Liver (tissue), 9 donors: ENCODE measurements around the gene NR1D2. TPM values are rescaled to one million over a fixed set of nuclear protein-coding genes. Genes with fewer than 3 reads are reported as not detected.

Experiments used
- DNase-seq: peaks from one replicate; pipeline ENCODE4 v3.0.0-alpha.2; 2017; ENCODE audit warnings: low spot score
- H3K27ac ChIP-seq, 2 donors: one replicate each; pipeline ENCODE4 v1.7.0; 2013; ENCODE audit warnings: inconsistent platforms in 2 of 2, low read length in 2 of 2, control low read depth in 1 of 2, low read depth in 1 of 2, mild to moderate bottlenecking in 1 of 2
- H3K27me3 ChIP-seq, 4 donors: one replicate each; pipeline versions ENCODE4 v1.6.1 to v1.7.0; 2013; ENCODE audit warnings: low read length in 3 of 4, inconsistent platforms in 1 of 4, mild to moderate bottlenecking in 1 of 4, moderate library complexity in 1 of 4; ENCODE audit not compliant: control insufficient read depth in 4 of 4, insufficient read depth in 4 of 4
- H3K36me3 ChIP-seq, 4 donors: one replicate each; pipeline versions ENCODE4 v1.6.1 to v1.7.0; 2013; ENCODE audit warnings: low read length in 3 of 4, mild to moderate bottlenecking in 3 of 4, low read depth in 1 of 4, moderate library complexity in 1 of 4; ENCODE audit not compliant: control insufficient read depth in 4 of 4, insufficient read depth in 3 of 4
- H3K4me1 ChIP-seq, 4 donors: one replicate each; pipeline versions ENCODE4 v1.6.1 to v1.7.0; 2013; ENCODE audit warnings: low read length in 3 of 4, mild to moderate bottlenecking in 3 of 4, moderate library complexity in 1 of 4; ENCODE audit not compliant: control insufficient read depth in 4 of 4, insufficient read depth in 4 of 4
- H3K4me3 ChIP-seq, 3 donors: one replicate each; pipeline versions ENCODE4 v1.6.1 to v1.7.0; 2013; ENCODE audit warnings: low read length in 3 of 3, control low read depth in 1 of 3, low read depth in 1 of 3, mild to moderate bottlenecking in 1 of 3
- H3K9ac ChIP-seq, 2 donors: one replicate each; pipeline ENCODE4 v1.7.0; 2013; ENCODE audit warnings: low read length in 2 of 2, mild to moderate bottlenecking in 2 of 2, moderate library complexity in 2 of 2, control low read depth in 1 of 2, low read depth in 1 of 2
- H3K9me3 ChIP-seq, 4 donors: one replicate each; pipeline versions ENCODE4 v1.6.1 to v1.7.0; 2013; ENCODE audit warnings: low read length in 3 of 4; ENCODE audit not compliant: control insufficient read depth in 4 of 4
- ATF3 ChIP-seq: IDR thresholded peaks from 2 replicates; pipeline ENCODE4 v1.6.1; 2016; ENCODE audit warnings: antibody characterized with exemption
- CTCF ChIP-seq: fragments of 150-350 bp; IDR thresholded peaks from 2 replicates; pipeline ENCODE4 v1.5.1; 2017; ENCODE audit warnings: improper control_type of control experiment, low read depth, low read length; ENCODE audit not compliant: missing input control
- EGR1 ChIP-seq, 2 donors: IDR thresholded peaks; 2 replicates each; pipeline ENCODE4 v1.6.1; 2016 to 2018; ENCODE audit warnings: antibody characterized with exemption in 2 of 2, low read depth in 2 of 2
- FOXA2 ChIP-seq: IDR thresholded peaks from 2 replicates; pipeline ENCODE4 v1.6.1; 2016; ENCODE audit warnings: antibody characterized with exemption
- GABPA ChIP-seq, 2 donors: IDR thresholded peaks in 1 of 2; conservative IDR thresholded peaks in 1 of 2; 2 replicates each; pipeline ENCODE4 v1.6.1; 2016; ENCODE audit warnings: antibody characterized with exemption in 2 of 2, mild to moderate bottlenecking in 1 of 2, moderate library complexity in 1 of 2
- HNF4A ChIP-seq, 2 donors: conservative IDR thresholded peaks; 2 replicates each; pipeline ENCODE4 v1.6.1; 2016; ENCODE audit warnings: antibody characterized with exemption in 2 of 2, mild to moderate bottlenecking in 2 of 2
- HNF4G ChIP-seq: IDR thresholded peaks from 2 replicates; pipeline ENCODE4 v1.6.1; 2016; ENCODE audit warnings: antibody characterized with exemption
- JUND ChIP-seq, 2 donors: IDR thresholded peaks; 2 replicates each; pipeline ENCODE4 v1.6.1; 2016; ENCODE audit warnings: antibody characterized with exemption in 2 of 2
- NR2F2 ChIP-seq: IDR thresholded peaks from 2 replicates; pipeline ENCODE4 v1.6.1; 2016; ENCODE audit warnings: antibody characterized with exemption
- REST ChIP-seq: IDR thresholded peaks from 2 replicates; pipeline ENCODE4 v1.6.1; 2016; ENCODE audit warnings: antibody characterized with exemption, mild to moderate bottlenecking
- RXRA ChIP-seq, 2 donors: IDR thresholded peaks; 2 replicates each; pipeline ENCODE4 v1.6.1; 2017 to 2018; ENCODE audit warnings: antibody characterized with exemption in 2 of 2, mild to moderate bottlenecking in 1 of 2
- TAF1 ChIP-seq: conservative IDR thresholded peaks from 2 replicates; pipeline ENCODE4 v1.6.1; 2016; ENCODE audit warnings: antibody characterized with exemption, mild to moderate bottlenecking
- YY1 ChIP-seq: IDR thresholded peaks from 2 replicates; pipeline ENCODE4 v1.6.1; 2016; ENCODE audit warnings: antibody characterized with exemption, mild to moderate bottlenecking
- WGBS: extraction: QIAGEN DNeasy Blood & Tissue Kit; methylation state at CpG from one replicate; pipeline ENCODE4 v1.1.7; 2013; 5-methylcytosine and 5-hydroxymethylcytosine counted together
- polyA plus RNA-seq, 2 donors: library from polyadenylated mRNA; stranded (reverse) in 1 of 2; unstranded in 1 of 2; fragments of 200-250 nt in 1 of 2; fragments of >200 nt in 1 of 2; fragmentation: Nextera tagmentation in 1 of 2; extraction: Ambion mirVana in 1 of 2; gene quantifications; one replicate each; pipeline versions ENCODE4 v1.2.1 to v1.2.3, GENCODE V29; 2013 to 2015
- total RNA-seq, 2 donors: library from RNA; depleted of rRNA; stranded (reverse); fragments of >200 nt; gene quantifications; one replicate each; pipeline ENCODE4 v1.2.3, GENCODE V29; 2014
- donor health status: healthy.
- donor health status: healthy.
- donor health status: healthy.
- donor health status: healthy.
- donor health status: healthy.

The NR1D2 gene
- total and polyA plus RNA-seq, 4 donors = 7.3 to 25.5 (median 9.2) TPM

- peak overlapping the region; percentile 81 to 92 for H3K27ac ChIP-seq
- no peak for DNase-seq
- H3K9me3 ChIP-seq = no peaks in the 10 kb centered on the region
- no peaks in the 10 kb centered on the region for H3K36me3 ChIP-seq
- no peak overlapping the region for H3K9ac ChIP-seq
- peaks cover 9 to 49% (median 43%) of the 10 kb centered on the region in 4 donors for H3K4me1 ChIP-seq
- under 1% methylated on average over 39 of the region's 39 CpGs for WGBS
- H3K4me3 ChIP-seq = peak overlapping the region; percentile 35 to 94 (median 44)
- no peak for TF ChIP-seq GABPA (IDR thresholded peaks at IDR 0.05 in 1 of 2, conservative IDR thresholded peaks at IDR 0.05 in 1 of 2)
- no peaks in the 10 kb centered on the region for H3K27me3 ChIP-seq
Observed at GRCh38 chr3:23945663-23945912, 502 bp downstream of the NR1D2 start.

GRCh38 chr3:23945913-23946687, 1.0 kb downstream of the NR1D2 start:
- under 1% methylated on average over 87 of the region's 87 CpGs for whole genome bisulfite sequencing
- peak; percentile 96 for DNase-seq
- peaks cover 9 to 52% (median 43%) of the 10 kb centered on the region in 4 donors for H3K4me1 ChIP-seq
- no peaks in the 10 kb centered on the region for H3K9me3 ChIP-seq
- H3K36me3 ChIP-seq = no peaks in the 10 kb centered on the region
- no peaks in the 10 kb centered on the region for H3K27me3 ChIP-seq
- peak overlapping the region; percentile 26 to 64 for H3K9ac ChIP-seq
- TF ChIP-seq EGR1 (IDR thresholded peaks at IDR 0.05; ENCODE audit: low read depth in 2 of 2) = peak in 1 of 2 donors; percentile 72
- TF ChIP-seq RXRA (IDR thresholded peaks at IDR 0.05) = no peak
- H3K27ac ChIP-seq = peak overlapping the region; percentile 81 to 92
- H3K4me3 ChIP-seq = peak overlapping the region; percentile 64 to 94 (median 74)

GRCh38 chr3:23948761-23949160, 3.7 kb downstream of the NR1D2 start:
- Histone ChIP-seq H3K9ac (no peak overlapping the region), H3K27me3 (no peaks in the 10 kb centered on the region), H3K4me3 (no peak overlapping the region), H3K36me3 (no peaks in the 10 kb centered on the region), H3K4me1 (peaks cover 11 to 61% (median 42%) of the 10 kb centered on the region in 4 donors), H3K9me3 (no peaks in the 10 kb centered on the region), H3K27ac (no peak overlapping the region)
- no peak for DNase-seq
- WGBS = 77% methylated on average over 2 of the region's 2 CpGs
- no peak for TF ChIP-seq YY1
- TF ChIP-seq ATF3 = peak; percentile 60
- TF ChIP-seq JUND (IDR thresholded peaks at IDR 0.05) = peak in 1 of 2 donors; percentile 18

GRCh38 chr3:23949784-23950183, 4.7 kb downstream of the NR1D2 start:
- H3K27ac ChIP-seq = peak overlapping the region; percentile 0 to 3

More at GRCh38 chr3:23949784-23950183, 4.7 kb downstream of the NR1D2 start:
- Histone ChIP-seq H3K27me3 (no peaks in the 10 kb centered on the region), H3K9me3 (no peaks in the 10 kb centered on the region), H3K36me3 (peaks cover 0 to 3% (median 0%) of the 10 kb centered on the region in 4 donors), H3K4me3 (no peak overlapping the region), H3K4me1 (peaks cover 11 to 52% (median 35%) of the 10 kb centered on the region in 4 donors), H3K9ac (peak overlapping the region in 1 of 2 donors; percentile 72)
- DNase-seq = peak; percentile 43
- TF ChIP-seq HNF4A (conservative IDR thresholded peaks at IDR 0.05) (no peak), REST (no peak), FOXA2 (no peak), NR2F2 (no peak), CTCF (no peak), GABPA (IDR thresholded peaks at IDR 0.05 in 1 of 2, conservative IDR thresholded peaks at IDR 0.05 in 1 of 2) (no peak), EGR1 (IDR thresholded peaks at IDR 0.05; ENCODE audit: low read depth in 2 of 2) (no peak), JUND (IDR thresholded peaks at IDR 0.05) (no peak), YY1 (no peak), HNF4G (no peak), TAF1 (no peak)
